HG02588 (cell line): ENCODE measurements around the gene ASPN.

ENCODE experiments used
- ATAC-seq: cut with Tn5 transposase; IDR thresholded peaks from one replicate; pipeline ENCODE4 v1.9.1; 2021; ENCODE audit warnings: mild to moderate bottlenecking, moderate library complexity; ENCODE audit not compliant: unreplicated experiment

The ASPN gene

DNA sequence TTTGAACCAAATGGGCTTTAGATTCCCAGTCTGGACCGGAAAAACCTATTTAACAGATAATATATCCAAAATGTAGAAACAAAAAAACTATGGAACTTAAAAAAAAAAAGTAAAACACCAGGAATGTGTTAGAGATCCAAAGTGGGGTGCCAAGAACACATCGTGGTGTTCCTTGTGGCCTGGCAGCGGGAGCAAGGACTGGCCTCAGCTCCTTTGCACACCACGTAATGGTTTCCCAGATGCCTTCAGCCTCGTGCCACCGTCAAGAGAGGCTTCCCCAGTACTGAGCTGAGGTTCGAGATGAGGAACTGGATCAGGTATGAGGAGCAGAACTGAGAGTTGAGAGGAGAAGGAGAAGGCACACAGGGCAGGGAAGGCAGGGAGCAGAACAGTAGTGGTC, 3.5 kb downstream of the ASPN start:
- no peak for ATAC-seq

DNA sequence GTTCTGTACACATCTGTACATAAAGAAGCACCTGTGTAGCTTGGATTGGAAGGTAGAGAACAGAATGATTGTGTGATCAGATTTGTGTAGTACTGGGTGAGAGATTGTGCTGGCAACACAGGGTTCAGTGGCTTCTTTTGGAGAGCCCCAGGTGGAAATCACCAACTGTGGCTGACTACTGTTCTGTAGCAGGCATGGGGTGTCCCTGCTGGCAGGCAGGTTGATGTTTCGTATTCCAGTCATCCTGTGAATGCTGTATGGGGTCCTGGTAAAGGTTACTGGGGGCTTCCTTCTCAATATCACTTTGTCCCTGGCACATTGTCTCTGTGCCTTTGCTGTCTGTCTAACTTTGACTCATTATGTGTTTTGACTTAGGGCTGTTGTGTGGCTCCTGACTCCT, 5.3 kb downstream of the ASPN start:
- ATAC-seq: no peak

GRCh38 chr9:92474587-92474986, 7.7 kb downstream of the ASPN start:
- ATAC-seq: no peak

- no peak for ATAC-seq
Measured at GRCh38 chr9:92468206-92468605, 14.1 kb downstream of the ASPN start.

DNA sequence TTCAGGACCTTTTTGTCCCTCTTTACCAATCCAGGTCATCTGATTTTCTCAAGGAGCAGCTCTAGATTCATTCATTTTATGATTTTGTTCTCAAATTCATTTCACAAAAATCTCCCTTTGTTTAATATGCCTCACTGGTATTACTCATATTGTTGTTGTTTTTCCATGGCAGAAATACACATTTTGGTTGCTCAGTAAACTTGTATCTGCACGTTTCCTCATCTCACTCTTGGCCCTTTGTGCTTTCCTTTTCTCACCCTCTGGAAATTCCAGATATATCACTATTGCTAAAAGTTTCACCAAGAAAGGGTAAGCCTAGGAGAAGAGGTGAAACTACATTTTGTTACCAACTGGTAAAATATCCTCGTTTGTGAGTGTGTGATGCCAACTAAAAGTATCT, 14.8 kb downstream of the ASPN start:
- no peak for ATAC-seq

DNA sequence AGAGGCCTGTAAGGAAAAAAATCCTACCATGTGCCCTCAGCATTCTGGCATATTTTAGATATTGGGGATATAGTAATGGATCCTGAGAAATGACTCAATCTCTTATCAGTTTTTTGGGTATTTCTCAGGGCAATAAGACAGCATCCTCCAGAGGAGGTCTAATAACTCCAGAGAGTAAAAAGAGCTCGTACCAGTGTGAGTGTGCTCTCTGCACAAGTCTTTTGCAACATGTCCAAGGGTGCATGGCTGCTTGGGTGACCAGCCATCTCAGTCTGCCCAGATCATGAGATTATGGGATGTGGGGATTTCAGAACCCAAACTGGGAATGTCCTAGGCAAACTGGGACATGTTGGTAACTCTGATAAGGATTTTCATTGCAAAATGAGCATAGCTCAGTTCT, 15.3 kb downstream of the ASPN start:
- ATAC-seq: no peak

DNA sequence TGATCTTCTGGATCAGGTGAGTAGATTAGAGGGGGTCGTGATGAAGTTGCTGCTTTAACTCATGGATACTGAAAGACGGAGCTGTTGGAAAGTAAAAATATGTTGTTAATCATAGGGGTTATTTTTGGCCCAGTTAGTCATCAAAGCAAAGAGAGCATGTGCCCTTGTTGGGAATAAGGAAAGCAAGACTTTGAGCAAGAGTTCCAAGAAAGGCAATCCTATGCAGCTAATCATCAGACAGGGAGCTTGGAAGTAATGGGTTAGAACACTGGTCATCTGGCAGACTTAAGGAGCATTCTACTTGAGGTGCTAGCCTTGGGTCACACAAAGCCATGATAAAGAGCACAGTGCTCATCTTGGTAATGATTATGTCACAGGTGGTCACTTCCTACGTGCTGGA, 18.3 kb downstream of the ASPN start:
- ATAC-seq: no peak

DNA sequence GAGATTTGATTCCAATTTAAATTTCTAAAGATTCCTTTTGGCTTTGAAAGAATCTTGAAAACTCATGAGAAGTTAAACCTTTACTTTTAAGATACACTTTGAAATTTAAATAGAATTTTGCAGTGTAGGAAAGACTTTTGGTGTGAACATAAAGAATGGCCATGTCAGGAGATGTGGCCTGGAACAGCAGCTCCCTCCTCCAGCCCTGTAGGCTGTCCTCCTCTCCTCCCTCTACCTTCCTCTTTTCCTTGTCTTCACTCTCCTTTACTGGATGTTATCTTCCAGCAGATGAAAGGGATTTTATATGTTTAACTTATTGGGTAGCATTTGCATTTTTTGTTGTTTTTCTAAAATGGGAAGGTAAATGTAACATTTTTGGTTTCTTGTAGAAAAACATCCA, 18.9 kb downstream of the ASPN start:
- no peak for ATAC-seq

DNA sequence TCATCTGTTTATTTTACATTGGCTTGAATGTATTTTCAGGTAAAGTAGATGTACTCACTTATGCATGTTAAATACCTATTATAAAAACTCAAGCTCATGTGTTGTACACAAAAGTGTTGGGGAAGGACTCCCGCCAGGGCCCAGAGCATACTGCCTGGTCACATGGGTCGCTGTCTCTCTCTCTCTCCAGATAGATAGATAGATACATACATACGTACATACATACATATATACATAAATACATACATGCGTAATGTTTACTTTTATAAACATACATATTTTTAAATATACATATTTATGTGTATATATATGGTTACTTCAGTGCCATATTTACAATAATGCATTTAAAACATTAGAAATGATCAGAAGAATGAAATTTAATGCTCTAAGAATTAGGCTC, 24.7 kb downstream of the ASPN start:
- ATAC-seq: no peak

DNA sequence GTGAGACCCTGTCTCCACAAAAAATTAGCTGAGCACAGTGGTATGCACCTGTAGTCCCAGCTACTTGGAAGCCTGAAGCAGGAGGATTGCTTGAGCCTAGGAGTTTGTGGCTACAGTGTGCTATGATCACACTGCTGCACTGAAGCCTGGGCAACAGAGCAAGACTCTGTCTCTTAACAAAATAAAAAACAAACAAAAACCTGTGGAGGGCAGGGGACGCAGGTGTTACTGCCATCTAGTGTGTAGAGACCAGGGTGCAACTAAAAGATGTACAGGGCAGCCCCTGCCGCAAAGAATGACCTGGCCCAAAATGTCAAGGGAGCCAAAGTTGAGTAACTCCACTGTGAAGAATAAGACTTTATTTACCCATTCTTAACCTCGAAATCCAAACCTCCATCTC, 27.1 kb downstream of the ASPN start:
- no peak for ATAC-seq

DNA sequence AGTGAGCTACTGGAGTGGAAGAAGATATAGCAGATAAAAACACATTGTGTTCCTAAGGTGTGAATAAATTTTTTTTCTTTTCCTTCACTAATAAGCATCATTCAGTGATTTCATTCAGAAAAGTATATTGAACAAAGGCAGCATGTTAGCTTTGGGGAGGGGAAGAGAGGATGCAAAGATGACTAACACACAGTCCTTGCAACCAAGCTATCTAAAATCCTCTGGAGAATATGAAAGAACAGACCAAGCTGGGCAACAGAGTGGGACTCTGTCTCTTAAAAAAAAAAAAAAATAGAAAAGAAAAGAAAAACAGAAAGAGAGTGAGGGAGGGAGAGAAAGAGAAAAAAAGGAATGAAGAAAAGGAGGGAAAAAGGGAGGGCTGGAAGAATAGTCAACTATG, 35.8 kb downstream of the ASPN start:
- ATAC-seq: no peak

- no peak for ATAC-seq
Measured at GRCh38 chr9:92444841-92445240, 37.5 kb downstream of the ASPN start.

GRCh38 chr9:92440751-92441046, 41.6 kb downstream of the ASPN start:
- ATAC-seq: no peak

GRCh38 chr9:92439921-92440750, 42.2 kb downstream of the ASPN start:
- no peak for ATAC-seq

GRCh38 chr9:92438900-92439526, 43.3 kb downstream of the ASPN start:
- ATAC-seq: no peak

- no peak for ATAC-seq
Measured at GRCh38 chr9:92435263-92435662, 47.0 kb downstream of the ASPN start.

DNA sequence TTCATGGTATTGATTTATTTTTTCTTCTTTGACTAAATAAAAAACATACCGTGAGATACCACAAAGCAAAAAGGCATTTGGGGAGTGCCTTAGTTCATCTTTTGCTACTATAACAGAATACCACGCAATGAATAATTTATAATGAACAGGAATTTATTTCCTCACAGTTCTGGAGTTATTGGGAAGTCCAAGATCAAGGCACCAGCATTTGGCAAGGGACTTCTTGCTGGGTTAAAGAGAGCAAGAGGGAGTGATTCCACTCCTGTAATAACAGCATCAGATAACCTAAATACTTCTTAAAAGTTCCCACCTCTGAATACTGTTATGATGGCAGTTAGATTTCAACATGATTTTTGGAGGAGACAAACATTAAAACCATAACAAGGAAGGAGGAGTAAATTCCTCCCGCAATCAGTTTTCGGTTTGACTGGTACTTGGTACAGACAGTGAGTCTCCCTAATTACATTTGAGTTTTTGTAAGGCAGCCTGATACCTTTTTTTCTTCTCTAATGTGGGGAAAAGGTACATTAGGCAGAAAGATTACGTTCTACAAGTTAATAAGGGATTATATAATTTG, 49.2 kb downstream of the ASPN start:
- no peak for ATAC-seq

- no peak for ATAC-seq
Measured at GRCh38 chr9:92432350-92432749, 50.0 kb downstream of the ASPN start.

DNA sequence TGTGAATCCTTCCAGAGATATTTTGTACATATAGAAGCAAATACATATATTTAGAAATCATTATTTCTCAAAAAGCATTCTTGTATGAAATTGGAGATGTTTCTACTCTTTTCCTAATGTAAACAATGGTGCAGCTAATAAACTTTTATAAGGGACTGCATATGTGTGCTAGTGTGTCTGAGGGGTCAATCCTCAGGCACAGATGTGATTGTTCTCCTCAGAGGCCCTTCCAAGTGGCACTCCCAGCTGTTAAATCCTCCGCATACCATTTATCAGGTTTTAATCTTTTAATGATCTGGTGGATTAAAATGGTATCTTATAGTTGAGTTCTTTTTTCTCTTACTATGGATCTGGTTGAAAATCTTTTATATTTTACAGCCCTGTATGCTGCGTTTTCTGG, 52.5 kb downstream of the ASPN start:
- no peak for ATAC-seq

- no peak for ATAC-seq
Measured at GRCh38 chr9:92426501-92427145, 55.7 kb downstream of the ASPN start.

- no peak for ATAC-seq
Measured at GRCh38 chr9:92425474-92425873, 56.8 kb downstream of the ASPN start.

DNA sequence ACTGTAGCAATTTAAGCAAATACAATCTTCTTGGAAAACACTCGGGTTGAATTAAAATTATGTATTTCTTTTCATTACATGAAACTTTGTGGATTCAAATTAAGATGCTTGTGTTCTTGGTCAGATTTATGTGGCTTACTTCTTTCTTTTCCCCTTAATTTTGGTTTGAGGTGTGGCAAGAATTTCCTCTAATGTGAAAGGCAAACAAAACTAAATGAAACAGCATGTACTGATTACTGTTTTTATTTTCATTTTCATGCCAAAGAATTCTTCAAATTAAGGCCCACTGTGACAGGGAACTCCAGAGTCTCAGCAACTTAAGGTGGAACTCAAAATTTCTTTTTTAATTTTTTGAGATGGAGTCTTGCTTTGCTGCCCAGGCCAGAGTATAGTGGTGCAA, 58.0 kb downstream of the ASPN start, which contains the start of gene OMD:
Gene OMD (minus strand): TSS at position 132 of the 400 bp plus-strand sequence. CDS start 6,913 bp downstream, outside the sequence.
- no peak for ATAC-seq
